ENCODE data around the gene GFI1B.

DNA sequence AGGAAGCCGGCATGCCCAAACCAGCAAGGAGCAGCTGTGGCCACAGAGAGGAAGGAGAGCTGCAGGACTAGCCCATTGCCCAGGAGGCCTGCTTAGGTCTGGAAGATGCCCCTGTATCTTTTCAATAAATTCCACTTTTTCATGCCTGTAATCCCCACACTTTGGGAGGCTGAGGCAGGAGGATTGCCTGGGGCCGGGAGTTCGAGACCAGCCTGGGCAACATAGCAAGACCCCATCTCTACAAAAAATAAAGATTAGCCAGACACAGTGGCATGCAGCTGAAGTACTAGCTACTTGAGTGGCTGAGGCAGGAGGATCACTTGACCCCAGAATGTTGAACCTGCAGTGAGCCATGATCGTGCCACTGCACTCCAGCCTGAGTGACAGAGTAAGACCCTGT is 28.8 kb upstream of the GFI1B start:
- TF ChIP-seq CTCF (IDR thresholded peaks at IDR 0.05) (no peak), POLR2AphosphoS5 (IDR thresholded peaks at IDR 0.05) (no peak), POLR2A (IDR thresholded peaks at IDR 0.05) (no peak)
